GM04503 (cell line): ENCODE results near the gene MYO9A.
"Not testable (repeated sequence)": the region's sequence is repeated elsewhere in the genome, so short reads cannot be mapped to it uniquely, and the experiment has no call there.

Source experiments
- DNase-seq: peaks from one replicate; pipeline ENCODE4 v3.0.0-alpha.2; 2012; ENCODE audit warnings: low read depth

The MYO9A gene

DNA sequence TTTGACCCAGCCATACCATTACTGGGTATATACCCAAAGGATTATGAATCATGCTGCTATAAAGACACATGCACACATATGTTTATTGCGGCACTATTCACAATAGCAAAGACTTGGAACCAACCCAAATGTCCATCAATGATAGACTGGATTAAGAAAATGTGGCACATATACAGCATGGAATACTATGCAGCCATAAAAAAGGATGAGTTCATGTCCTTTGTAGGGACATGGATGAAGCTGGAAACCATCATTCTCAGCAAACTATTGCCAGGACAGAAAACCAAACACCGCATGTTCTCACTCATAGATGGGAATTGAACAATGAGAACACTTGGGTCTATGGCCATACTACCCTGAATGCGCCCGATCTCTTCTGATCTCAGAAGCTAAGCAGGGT lies 259.7 kb downstream of the MYO9A start:
- not testable (repeated sequence) for DNase-seq

- DNase-seq = no peak
These were observed 264.4 kb downstream of the MYO9A start for GRCh38 chr15:71853543-71853942.

GRCh38 chr15:71844916-71845315 lies 273.0 kb downstream of the MYO9A start:
- no peak for DNase-seq

GRCh38 chr15:71841563-71841962 lies 276.4 kb downstream of the MYO9A start:
- no peak for DNase-seq

DNA sequence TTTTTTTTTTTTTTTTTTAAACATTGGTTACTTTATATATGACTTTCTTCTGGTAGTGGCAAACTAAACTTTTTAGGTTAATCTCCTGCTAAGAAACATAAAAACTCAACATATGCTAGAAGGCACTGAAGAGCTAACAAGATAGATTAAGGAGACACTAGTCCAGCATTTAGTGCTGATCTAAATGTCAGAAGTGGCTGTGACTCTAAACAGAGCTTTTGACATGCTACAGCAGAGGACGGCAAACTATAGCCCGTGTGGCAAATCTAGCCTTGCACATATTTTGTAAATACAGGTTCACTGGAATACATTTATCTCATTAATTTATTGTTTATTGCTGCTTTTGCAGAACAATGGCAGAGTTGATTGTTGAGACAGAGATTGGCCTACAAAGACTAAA lies 287.0 kb downstream of the MYO9A start:
- DNase-seq = no peak

DNA sequence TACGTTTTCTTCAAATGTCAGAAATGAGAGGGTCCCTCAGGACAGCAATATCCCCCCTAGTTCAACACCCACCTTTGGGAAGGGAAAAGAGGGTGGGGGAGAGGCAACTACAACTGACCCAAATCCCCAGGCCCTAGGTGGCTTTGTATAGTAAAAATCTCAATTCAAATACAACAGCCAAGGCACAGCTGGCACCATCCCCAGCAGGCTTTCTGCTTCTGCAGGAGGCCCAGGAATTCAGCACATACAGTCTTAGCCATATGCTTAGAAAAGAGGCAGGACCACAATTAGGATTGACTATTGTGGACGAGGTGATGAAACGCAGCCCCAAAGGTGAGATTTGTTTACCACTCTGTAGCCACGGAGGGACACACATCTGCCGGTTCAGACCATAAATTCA lies 291.8 kb downstream of the MYO9A start:
- DNase-seq = no peak

- no peak for DNase-seq
These were observed 292.8 kb downstream of the MYO9A start for GRCh38 chr15:71825021-71825730.

DNA sequence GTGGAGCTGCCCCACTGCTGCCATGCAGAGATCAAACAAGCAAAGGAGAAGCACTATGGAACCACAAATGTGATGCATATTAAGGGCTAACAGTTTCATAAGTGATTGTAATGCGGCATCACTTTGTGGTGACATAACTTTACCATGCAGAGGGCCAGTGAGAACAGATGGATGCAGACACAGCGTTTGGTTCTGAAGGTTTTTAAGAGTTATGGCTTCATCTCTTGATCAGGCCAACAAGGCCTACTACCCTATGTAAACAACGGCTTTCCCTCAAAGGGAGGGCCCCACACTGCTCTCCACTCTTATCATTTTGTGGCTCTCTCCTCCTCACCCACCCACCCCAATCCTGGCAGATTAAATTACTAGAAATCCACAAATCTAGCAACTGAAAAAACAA lies 294.1 kb downstream of the MYO9A start:
- DNase-seq = no peak

DNA sequence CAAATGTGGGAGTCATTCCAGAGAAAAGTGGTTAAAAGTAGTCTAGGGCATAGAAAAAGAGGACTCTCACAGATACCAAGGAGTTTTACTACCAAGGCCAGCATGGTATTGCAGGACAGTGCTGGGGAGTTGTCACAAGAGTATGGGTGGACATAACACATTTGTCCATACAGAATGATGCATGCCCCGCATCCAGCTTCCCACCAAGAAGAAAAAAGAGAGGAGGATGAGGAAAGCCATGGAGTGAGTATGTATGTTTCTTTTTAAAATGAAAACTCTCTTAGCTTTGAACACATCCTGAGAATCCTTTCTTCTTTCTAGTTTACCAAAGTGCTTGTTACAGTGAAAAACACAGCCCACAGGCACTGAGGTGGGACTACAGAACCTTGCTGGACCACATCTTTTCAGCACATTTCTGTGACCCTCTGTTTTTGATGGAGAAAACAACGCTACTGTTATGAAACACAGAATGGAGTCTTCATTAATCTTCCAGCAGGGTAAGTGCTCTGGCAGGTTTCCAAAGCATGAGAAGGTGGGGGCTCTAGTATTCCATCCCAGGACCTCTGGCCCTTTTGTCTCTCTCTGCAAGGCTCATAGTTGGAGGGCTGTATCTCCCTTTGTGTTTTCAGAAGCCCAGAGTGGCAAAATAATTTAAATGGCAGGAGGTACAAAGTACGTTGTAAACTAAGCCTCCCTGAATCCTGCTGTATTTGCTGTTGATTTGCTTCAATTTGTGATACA lies 294.9 kb downstream of the MYO9A start:
- DNase-seq = no peak

- DNase-seq = no peak
These were observed 296.3 kb downstream of the MYO9A start for GRCh38 chr15:71821547-71822129.

- no peak for DNase-seq
These were observed 297.8 kb downstream of the MYO9A start for GRCh38 chr15:71820127-71820526.

DNA sequence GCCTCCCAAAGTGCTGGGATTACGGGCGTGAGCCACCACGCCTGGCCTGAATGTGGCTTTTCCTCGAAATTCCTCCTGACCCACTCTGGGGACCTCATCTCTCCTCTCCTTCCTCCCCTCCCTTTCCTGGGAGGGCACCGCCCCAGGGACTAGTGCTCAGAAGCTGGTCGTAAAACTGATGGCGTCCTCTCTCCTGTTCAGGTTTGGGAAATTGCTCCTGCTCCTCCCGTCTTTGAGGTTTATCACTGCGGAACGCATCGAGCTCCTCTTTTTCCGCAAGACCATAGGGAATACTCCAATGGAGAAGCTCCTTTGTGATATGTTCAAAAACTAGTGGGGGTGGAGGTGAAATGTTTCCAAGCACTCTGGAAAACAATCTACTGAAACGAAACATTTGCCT lies 300.6 kb downstream of the MYO9A start:
- no peak for DNase-seq

GRCh38 chr15:71815301-71815700 lies 302.6 kb downstream of the MYO9A start:
- no peak for DNase-seq

- no peak for DNase-seq
These were observed 304.1 kb downstream of the MYO9A start for GRCh38 chr15:71813723-71814470.

GRCh38 chr15:71812966-71813722 lies 304.8 kb downstream of the MYO9A start:
- DNase-seq = peak; percentile 11

DNA sequence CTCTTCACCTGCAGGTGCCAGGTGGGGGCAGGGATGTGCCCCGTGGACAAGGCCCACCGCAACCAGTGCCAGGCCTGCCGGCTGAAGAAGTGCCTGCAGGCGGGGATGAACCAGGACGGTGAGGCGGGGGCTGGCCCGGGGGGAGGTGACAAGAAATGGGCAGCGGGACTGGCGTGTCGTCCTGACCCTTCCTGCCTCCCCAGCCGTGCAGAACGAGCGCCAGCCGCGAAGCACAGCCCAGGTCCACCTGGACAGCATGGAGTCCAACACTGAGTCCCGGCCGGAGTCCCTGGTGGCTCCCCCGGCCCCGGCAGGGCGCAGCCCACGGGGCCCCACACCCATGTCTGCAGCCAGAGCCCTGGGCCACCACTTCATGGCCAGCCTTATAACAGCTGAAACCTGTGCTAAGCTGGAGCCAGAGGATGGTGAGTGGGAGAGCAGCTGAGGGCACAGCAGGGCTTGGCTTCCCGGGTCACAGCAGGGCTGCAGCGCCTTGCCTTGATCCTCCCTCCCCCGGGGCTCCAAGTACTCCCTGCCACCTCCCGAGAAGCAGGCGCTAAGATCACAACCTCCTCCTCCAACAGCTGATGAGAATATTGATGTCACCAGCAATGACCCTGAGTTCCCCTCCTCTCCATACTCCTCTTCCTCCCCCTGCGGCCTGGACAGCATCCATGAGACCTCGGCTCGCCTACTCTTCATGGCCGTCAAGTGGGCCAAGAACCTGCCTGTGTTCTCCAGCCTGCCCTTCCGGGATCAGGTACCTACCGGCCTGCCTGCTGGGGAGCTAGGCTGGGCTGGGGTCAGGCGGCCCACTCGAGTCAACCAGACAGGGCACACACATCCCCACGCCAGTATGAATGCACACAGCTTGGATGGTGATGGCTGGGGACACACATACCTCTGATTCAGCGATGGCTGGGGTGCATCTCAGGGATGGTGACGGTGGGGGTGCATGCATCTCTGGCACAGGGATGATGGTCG lies 305.9 kb downstream of the MYO9A start:
- no peak for DNase-seq

DNA sequence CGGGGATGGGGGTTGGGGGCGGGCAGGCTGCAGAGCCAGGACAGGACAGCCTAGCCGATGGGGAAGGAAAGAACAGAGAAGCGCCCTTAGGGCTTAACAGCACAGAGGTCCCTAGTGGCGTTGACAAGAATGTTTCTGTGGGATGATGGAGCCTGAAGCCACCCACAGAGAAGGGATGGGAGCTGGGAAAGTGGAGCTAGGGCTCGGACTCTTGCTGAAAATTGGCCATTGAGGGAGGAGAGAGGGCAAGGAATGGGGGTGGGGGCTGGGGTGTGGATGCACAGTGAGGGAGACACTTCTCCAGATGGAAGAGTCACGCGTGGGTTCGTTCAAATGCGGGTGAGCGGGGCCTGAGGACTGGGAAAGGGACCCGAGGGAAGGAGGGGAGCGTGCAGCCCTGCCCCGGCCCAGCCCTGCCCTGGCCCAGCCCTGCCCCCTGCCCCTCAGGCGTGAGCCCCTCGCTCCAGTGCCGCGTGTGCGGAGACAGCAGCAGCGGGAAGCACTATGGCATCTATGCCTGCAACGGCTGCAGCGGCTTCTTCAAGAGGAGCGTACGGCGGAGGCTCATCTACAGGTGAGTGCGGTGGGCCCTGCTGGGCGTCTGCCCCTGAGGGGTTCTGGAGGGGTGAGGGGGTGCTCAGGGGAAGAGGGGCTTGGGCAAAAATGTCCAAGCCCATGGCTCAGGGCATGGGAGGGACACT lies 306.8 kb downstream of the MYO9A start:
- DNase-seq = no peak

DNA sequence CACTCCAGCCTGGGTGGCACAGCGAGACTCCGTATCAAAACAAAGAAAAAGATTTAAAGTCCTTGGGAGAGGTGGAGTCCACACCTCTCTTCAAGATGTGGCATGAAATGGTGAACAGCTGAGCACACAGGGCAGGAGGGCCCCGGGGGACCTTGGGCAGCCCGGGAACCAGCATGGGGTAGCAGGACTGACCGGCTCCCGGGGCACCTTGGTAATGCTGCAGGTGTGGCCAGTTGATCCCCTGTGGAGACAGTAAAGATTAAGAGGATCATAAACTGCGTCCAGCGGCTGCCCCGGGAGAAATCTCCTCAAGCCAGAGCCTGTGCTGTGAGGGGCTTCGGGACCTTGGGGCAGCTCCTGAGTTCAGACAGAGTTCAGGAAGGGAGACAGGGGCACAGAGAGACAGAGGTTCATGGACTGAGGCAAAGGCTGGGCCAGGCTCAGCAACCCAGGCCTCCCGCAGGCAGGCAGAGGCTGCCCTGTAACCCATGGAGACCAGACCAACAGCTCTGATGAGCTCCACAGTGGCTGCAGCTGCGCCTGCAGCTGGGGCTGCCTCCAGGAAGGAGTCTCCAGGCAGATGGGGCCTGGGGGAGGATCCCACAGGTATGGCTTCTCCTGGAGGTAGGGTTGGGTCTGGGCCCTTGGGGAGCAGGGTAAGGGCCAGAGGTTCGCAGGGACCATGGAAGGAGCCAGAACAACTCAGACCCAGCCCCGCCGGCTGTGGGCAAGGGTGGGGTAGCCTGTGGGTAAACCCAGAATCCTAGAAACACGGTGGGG lies 307.5 kb downstream of the MYO9A start, which contains the start of gene NR2E3:
Gene NR2E3, plus strand, starts transcription at position 299 of the 780 bp plus-strand sequence. Its CDS starts 190 bp downstream, at position 489.
- no peak for DNase-seq

- DNase-seq = no peak
These were observed 308.6 kb downstream of the MYO9A start for GRCh38 chr15:71809346-71809745.
